ENCODE data around the gene ZNF746. TPM values are rescaled to one million over a fixed set of nuclear protein-coding genes. Genes with fewer than 3 reads are reported as not detected.

ZNF746 gene
- total RNA-seq, 4 donors from 2014 or later = 15.8 to 50.4 (median 33.1) TPM

- no peaks in the 10 kb centered on the region for H3K36me3 ChIP-seq
- intact Hi-C loops (cut with DNase I; ENCODE audit: low total_unique reads) = no loop called here
- DNase-seq = no peak
- H3K9me3 ChIP-seq = peaks cover 48% of the 10 kb centered on the region in 2 donors
- WGBS, 2 donors (ENCODE audit: low coverage in 1 of 2) = 96 to 100% methylated on average over 1 of the region's 1 CpG
- H3K4me3 ChIP-seq = no peak overlapping the region
- no peaks in the 10 kb centered on the region for H3K4me1 ChIP-seq
- H3K27ac ChIP-seq = no peak overlapping the region
- H3K27me3 ChIP-seq = no peaks in the 10 kb centered on the region
- in situ Hi-C loops (cut with MboI; ENCODE audit: low pct_ligation_motif_present in 1 of 4, low pct_unique_long_range_greater_than_20kb in 1 of 4, low sequenced_read_pairs in 3 of 4) = no loop called here
- no peak for TF ChIP-seq EP300 (IDR thresholded peaks at IDR 0.05; ENCODE audit: low read depth)
- TF ChIP-seq CTCF (IDR thresholded peaks at IDR 0.05) = no peak
- TF ChIP-seq POLR2A (IDR thresholded peaks at IDR 0.05) = no peak
- no peak for TF ChIP-seq POLR2AphosphoS5 (IDR thresholded peaks at IDR 0.05)
These were observed 35.0 kb upstream of the ZNF746 start for GRCh38 chr7:149532654-149533053.

- no peak overlapping the region for H3K27ac ChIP-seq
- DNase-seq = no peak
- TF ChIP-seq POLR2A (IDR thresholded peaks at IDR 0.05) (no peak), CTCF (IDR thresholded peaks at IDR 0.05) (no peak), EP300 (IDR thresholded peaks at IDR 0.05; ENCODE audit: low read depth) (no peak), POLR2AphosphoS5 (IDR thresholded peaks at IDR 0.05) (no peak)
- in situ Hi-C loops (cut with MboI; ENCODE audit: low pct_ligation_motif_present in 1 of 4, low pct_unique_long_range_greater_than_20kb in 1 of 4, low sequenced_read_pairs in 3 of 4) = no loop called here
- H3K9me3 ChIP-seq = peaks cover 49 to 52% of the 10 kb centered on the region in 2 donors
- no peaks in the 10 kb centered on the region for H3K27me3 ChIP-seq
- intact Hi-C loops (cut with DNase I; ENCODE audit: low total_unique reads) = loop anchor here (5.0 kb wide), 1 partner anchor 1543 kb away; no protein-coding TSS in a partner anchor
- no peaks in the 10 kb centered on the region for H3K4me1 ChIP-seq
- H3K36me3 ChIP-seq = no peaks in the 10 kb centered on the region
- 55 to 57% methylated on average over 1 to 4 of the region's 4 CpGs for WGBS, 2 donors (ENCODE audit: low coverage in 1 of 2)
- no peak overlapping the region for H3K4me3 ChIP-seq
These were observed 31.6 kb upstream of the ZNF746 start for GRCh38 chr7:149529136-149529718.

GRCh38 chr7:149527414-149527813 lies 29.8 kb upstream of the ZNF746 start:
- WGBS, 2 donors (ENCODE audit: low coverage in 1 of 2) = 91% methylated on average over 1 of the region's 1 CpG; no CpG with 5 or more reads in 1 of the 2 donors
- H3K9me3 ChIP-seq = peaks cover 43 to 44% of the 10 kb centered on the region in 2 donors
- no peak for TF ChIP-seq POLR2AphosphoS5 (IDR thresholded peaks at IDR 0.05)
- no peak for TF ChIP-seq CTCF (IDR thresholded peaks at IDR 0.05)
- no peak for TF ChIP-seq EP300 (IDR thresholded peaks at IDR 0.05; ENCODE audit: low read depth)
- no peak for TF ChIP-seq POLR2A (IDR thresholded peaks at IDR 0.05)

GRCh38 chr7:149525280-149525679 lies 27.7 kb upstream of the ZNF746 start:
- H3K4me3 ChIP-seq = no peak overlapping the region
- H3K27me3 ChIP-seq = no peaks in the 10 kb centered on the region
- no peak for DNase-seq
- H3K36me3 ChIP-seq = no peaks in the 10 kb centered on the region
- H3K4me1 ChIP-seq = no peaks in the 10 kb centered on the region
- no peak overlapping the region for H3K27ac ChIP-seq
- 67 to 70% methylated on average over 3 of the region's 3 CpGs for whole genome bisulfite sequencing, 2 donors (ENCODE audit: low coverage in 1 of 2)
- in situ Hi-C loops (cut with MboI; ENCODE audit: low pct_ligation_motif_present in 1 of 4, low pct_unique_long_range_greater_than_20kb in 1 of 4, low sequenced_read_pairs in 3 of 4) (no loop called here), intact Hi-C loops (cut with DNase I; ENCODE audit: low total_unique reads) (loop anchor here (5.0 kb wide), 1 partner anchor 1547 kb away; no protein-coding TSS in a partner anchor)
- peaks cover 28 to 29% of the 10 kb centered on the region in 2 donors for H3K9me3 ChIP-seq
- TF ChIP-seq CTCF (IDR thresholded peaks at IDR 0.05) (no peak), POLR2AphosphoS5 (IDR thresholded peaks at IDR 0.05) (no peak), POLR2A (IDR thresholded peaks at IDR 0.05) (no peak), EP300 (IDR thresholded peaks at IDR 0.05; ENCODE audit: low read depth) (no peak)

More at GRCh38 chr7:149527414-149527813, 29.8 kb upstream of the ZNF746 start:
- no peak for DNase-seq
- no peak overlapping the region for H3K4me3 ChIP-seq
- H3K27me3 ChIP-seq = no peaks in the 10 kb centered on the region
- H3K27ac ChIP-seq = no peak overlapping the region
- H3K36me3 ChIP-seq = no peaks in the 10 kb centered on the region
- intact Hi-C loops (cut with DNase I; ENCODE audit: low total_unique reads) = loop anchor here (5.0 kb wide), 1 partner anchor 1545 kb away; no protein-coding TSS in a partner anchor
- H3K4me1 ChIP-seq = no peaks in the 10 kb centered on the region
- in situ Hi-C loops (cut with MboI; ENCODE audit: low pct_ligation_motif_present in 1 of 4, low pct_unique_long_range_greater_than_20kb in 1 of 4, low sequenced_read_pairs in 3 of 4) = no loop called here

All from transverse colon (tissue), 4 donors.